H1 (cell line): ENCODE data around the gene DCLRE1B. TPM values are rescaled to one million over a fixed set of nuclear protein-coding genes. Genes with fewer than 3 reads are reported as not detected.

ENCODE experiments used
- CTCF ChIA-PET: fragments of 300-600 bp; sonication (Branson Sonifier 250); formaldehyde crosslinking; loops from one replicate; lab custom pipeline; 2021; ENCODE audit not compliant: partially characterized antibody; lab: Charles Lee
- POLR2A ChIA-PET: fragments of 300-600 bp; sonication (Branson Sonifier 250); formaldehyde crosslinking; loops from one replicate; lab custom pipeline; 2021; ENCODE audit warnings: inconsistent platforms; ENCODE audit not compliant: partially characterized antibody; lab: Charles Lee
- DNase-seq, 2 experiments: peaks; one replicate each; pipeline versions ENCODE4 v3.0.0 to v3.0.0-alpha.2; 2010 to 2022; ENCODE audit warnings: low spot score in 2 of 2, low read depth in 1 of 2, mixed read lengths in 1 of 2
- FAIRE-seq: peaks from 2 replicates; lab custom pipeline; 2011; peaks lifted over from hg19 to GRCh38; lab: Jason Lieb, UNC
- H2AFZ ChIP-seq: 2 replicates; pipeline ENCODE4 v1.8.1; 2012; ENCODE audit warnings: low read length, inconsistent platforms
- H2AK5ac ChIP-seq: 2 replicates; pipeline ENCODE4 v1.6.1; 2013; ENCODE audit warnings: low read depth, low read length
- H2BK120ac ChIP-seq: replicated peaks from 2 replicates; pipeline ENCODE3; 2013; ENCODE audit warnings: low read depth, low read length, inconsistent platforms
- H2BK12ac ChIP-seq: 2 replicates; pipeline ENCODE4 v1.6.1; 2013; ENCODE audit warnings: low read depth, low read length
- H2BK15ac ChIP-seq: 2 replicates; pipeline ENCODE4 v1.6.1; 2013; ENCODE audit warnings: low read length
- H2BK20ac ChIP-seq: 2 replicates; pipeline ENCODE4 v1.6.1; 2013; ENCODE audit warnings: low read length
- H2BK5ac ChIP-seq: 2 replicates; pipeline ENCODE4 v1.6.1; 2013; ENCODE audit warnings: low read depth, low read length
- H3K14ac ChIP-seq: 2 replicates; pipeline ENCODE4 v1.6.1; 2013; ENCODE audit warnings: inconsistent platforms; ENCODE audit not compliant: insufficient read length
- H3K18ac ChIP-seq: 2 replicates; pipeline ENCODE4 v1.6.1; 2013; ENCODE audit warnings: low read length; ENCODE audit errors: extremely low read depth
- H3K23ac ChIP-seq: 2 replicates; pipeline ENCODE4 v1.6.1; 2013; ENCODE audit warnings: inconsistent platforms; ENCODE audit not compliant: insufficient read length
- H3K23me2 ChIP-seq: 2 replicates; pipeline ENCODE4 v1.6.1; 2013; ENCODE audit warnings: low read depth, low read length
- H3K27ac ChIP-seq: 2 replicates; pipeline ENCODE4 v1.6.1; 2011; ENCODE audit warnings: low read depth, low read length, inconsistent platforms
- H3K27me3 ChIP-seq, 4 experiments: replicated peaks in 1 of 4; 1 replicate in 1 of 4; 2 replicates in 3 of 4; pipeline versions ENCODE4 v1.6.1 to v1.8.1; 2011 to 2013; ENCODE audit warnings: low read length in 3 of 4, mild to moderate bottlenecking in 3 of 4, inconsistent platforms in 2 of 4, mixed read lengths in 2 of 4, moderate library complexity in 1 of 4; ENCODE audit not compliant: control insufficient read depth in 3 of 4, insufficient read depth in 3 of 4; ENCODE audit errors: extremely low read depth in 1 of 4
- H3K36me3 ChIP-seq, 4 experiments: 2 replicates each; pipeline versions ENCODE4 v1.6.1 to v1.8.1; 2011 to 2013; ENCODE audit warnings: mild to moderate bottlenecking in 4 of 4, low read length in 3 of 4, moderate library complexity in 2 of 4, control low read depth in 1 of 4, inconsistent platforms in 1 of 4; ENCODE audit not compliant: insufficient read depth in 4 of 4, control insufficient read depth in 2 of 4
- H3K4ac ChIP-seq: replicated peaks from 2 replicates; pipeline ENCODE3; 2013; ENCODE audit warnings: low read length, low read depth, mixed read lengths, inconsistent platforms; ENCODE audit not compliant: insufficient read length
- H3K4me1 ChIP-seq, 4 experiments: replicated peaks in 1 of 4; 1 replicate in 1 of 4; 2 replicates in 3 of 4; pipeline versions ENCODE4 v1.6.1 to v1.8.1; 2011 to 2013; ENCODE audit warnings: low read length in 3 of 4, inconsistent platforms in 2 of 4, mixed read lengths in 1 of 4; ENCODE audit not compliant: insufficient read depth in 4 of 4, control insufficient read depth in 3 of 4
- H3K4me2 ChIP-seq, 2 experiments: 2 replicates each; pipeline versions ENCODE4 v1.6.1 to v1.8.1; 2011 to 2013; ENCODE audit warnings: low read depth in 2 of 2, low read length in 2 of 2, control low read depth in 1 of 2, inconsistent platforms in 1 of 2, mild to moderate bottlenecking in 1 of 2; ENCODE audit not compliant: insufficient read depth in 1 of 2
- H3K4me3 ChIP-seq, 4 experiments: fragments of 200-600, 300-600 bp in 1 of 4; sonication (generic), shearing (Covaris generic), sonication (Bioruptor Twin) in 1 of 4; 2 replicates each; pipeline versions ENCODE4 v1.5.1 to v1.8.1; 2011 to 2016; ENCODE audit warnings: low read length in 4 of 4, low read depth in 3 of 4, control low read depth in 2 of 4, inconsistent platforms in 2 of 4, mild to moderate bottlenecking in 2 of 4, mixed read lengths in 1 of 4, moderate library complexity in 1 of 4; ENCODE audit not compliant: insufficient read depth in 2 of 4; ENCODE audit errors: extremely low read depth in 1 of 4
- H3K56ac ChIP-seq: replicated peaks from 2 replicates; pipeline ENCODE3; 2013; ENCODE audit warnings: low read depth, mild to moderate bottlenecking, mixed read lengths, low read length, inconsistent platforms; ENCODE audit not compliant: insufficient read length
- H3K79me1 ChIP-seq: 2 replicates; pipeline ENCODE4 v1.6.1; 2013; ENCODE audit warnings: low read depth, low read length, control low read depth
- H3K79me2 ChIP-seq, 2 experiments: 2 replicates each; pipeline versions ENCODE4 v1.6.1 to v1.8.1; 2012 to 2013; ENCODE audit warnings: low read length in 2 of 2, mild to moderate bottlenecking in 2 of 2, inconsistent platforms in 1 of 2; ENCODE audit not compliant: insufficient read depth in 2 of 2, control insufficient read depth in 1 of 2
- H3K9ac ChIP-seq, 4 experiments: replicated peaks in 1 of 4; 1 replicate in 1 of 4; 2 replicates in 3 of 4; pipeline versions ENCODE4 v1.6.1 to v1.8.1; 2011 to 2013; ENCODE audit warnings: low read depth in 3 of 4, low read length in 3 of 4, control low read depth in 2 of 4, mild to moderate bottlenecking in 2 of 4, moderate library complexity in 2 of 4, inconsistent platforms in 1 of 4; ENCODE audit errors: extremely low read depth in 1 of 4
- H3K9me3 ChIP-seq, 2 experiments: 2 replicates each; pipeline versions ENCODE4 v1.6.1 to v1.8.1; 2012 to 2013; ENCODE audit warnings: mild to moderate bottlenecking in 2 of 2, moderate library complexity in 2 of 2, control low read depth in 1 of 2, inconsistent platforms in 1 of 2, low read depth in 1 of 2, low read length in 1 of 2, mixed read lengths in 1 of 2; ENCODE audit not compliant: insufficient read depth in 2 of 2
- H4K20me1 ChIP-seq, 2 experiments: replicated peaks in 1 of 2; 2 replicates each; pipeline versions ENCODE3 to v1.8.1; 2011 to 2013; ENCODE audit warnings: inconsistent platforms in 2 of 2, low read length in 2 of 2, mild to moderate bottlenecking in 1 of 2; ENCODE audit not compliant: insufficient read depth in 2 of 2, control insufficient read depth in 1 of 2
- H4K5ac ChIP-seq: 2 replicates; pipeline ENCODE4 v1.6.1; 2013; ENCODE audit warnings: low read length, low read depth, mixed read lengths, inconsistent platforms; ENCODE audit not compliant: insufficient read length
- H4K8ac ChIP-seq: 2 replicates; pipeline ENCODE4 v1.8.0; 2013; ENCODE audit warnings: mild to moderate bottlenecking, moderate library complexity, low read length, inconsistent platforms; ENCODE audit not compliant: insufficient read depth; ENCODE audit errors: extremely low read depth
- H4K91ac ChIP-seq: replicated peaks from 2 replicates; pipeline ENCODE3; 2013; ENCODE audit warnings: low read length, mixed read lengths, inconsistent platforms; ENCODE audit not compliant: insufficient read length
- ATF3 ChIP-seq: IDR thresholded peaks from 2 replicates; pipeline ENCODE4 v1.6.1; 2011; ENCODE audit warnings: low read depth, mild to moderate bottlenecking, low read length; ENCODE audit not compliant: insufficient read depth
- BCL11A ChIP-seq, 2 experiments: IDR thresholded peaks; one replicate each; pipeline ENCODE4 v1.6.1; 2011; ENCODE audit warnings: low read depth in 2 of 2, low read length in 2 of 2, mild to moderate bottlenecking in 2 of 2
- CBX8 ChIP-seq: fragments of 300-800, 300-1000 bp; sonication (generic); IDR thresholded peaks from 2 replicates; pipeline ENCODE4 v1.7.1; 2016; ENCODE audit warnings: low read depth, low read length, borderline replicate concordance
- CREB1 ChIP-seq: IDR thresholded peaks from 2 replicates; pipeline ENCODE4 v1.6.1; 2012; ENCODE audit warnings: inconsistent platforms
- KDM1A ChIP-seq: fragments of 200-600, 300-600 bp; sonication (generic); IDR thresholded peaks from 2 replicates; pipeline ENCODE4 v1.7.1; 2016; ENCODE audit warnings: mild to moderate bottlenecking, low read length, borderline replicate concordance
- NANOG ChIP-seq: IDR thresholded peaks from 2 replicates; pipeline ENCODE4 v1.6.1; 2011; ENCODE audit warnings: low read length, low read depth, mild to moderate bottlenecking, inconsistent platforms; ENCODE audit not compliant: insufficient read depth, poor library complexity, severe bottlenecking
- PHF8 ChIP-seq: fragments of 200-600 bp; sonication (generic); conservative IDR thresholded peaks from 2 replicates; pipeline ENCODE4 v1.7.1; 2012; ENCODE audit warnings: low read depth, mild to moderate bottlenecking, inconsistent platforms, low read length, moderate library complexity
- POU5F1 ChIP-seq: IDR thresholded peaks from 2 replicates; pipeline ENCODE4 v1.6.1; 2011; ENCODE audit warnings: low read depth, mild to moderate bottlenecking, low read length, moderate library complexity
- RBBP5 ChIP-seq: IDR thresholded peaks from 2 replicates; pipeline ENCODE4 v1.7.1; 2012; ENCODE audit warnings: low read depth, mild to moderate bottlenecking, inconsistent platforms, low read length, moderate library complexity, borderline replicate concordance
- SAP30 ChIP-seq: fragments of 300-600 bp; sonication (generic); IDR thresholded peaks from 2 replicates; pipeline ENCODE4 v1.7.1; 2012; ENCODE audit warnings: low read length, moderate library complexity, mild to moderate bottlenecking, inconsistent platforms; ENCODE audit not compliant: insufficient read depth, insufficient replicate concordance
- SIRT6 ChIP-seq: IDR thresholded peaks from one replicate; pipeline ENCODE4 v1.7.1; 2012; ENCODE audit warnings: low read length, inconsistent platforms
- TEAD4 ChIP-seq: IDR thresholded peaks from 2 replicates; pipeline ENCODE4 v1.6.1; 2012; ENCODE audit warnings: low read depth, low read length, inconsistent platforms, mixed read lengths
- YY1 ChIP-seq: IDR thresholded peaks from 2 replicates; pipeline ENCODE4 v1.6.1; 2011; ENCODE audit warnings: low read depth, mild to moderate bottlenecking, low read length
- WGBS, 2 experiments: shearing (Covaris generic) in 1 of 2; methylation state at CpG; one replicate each; pipeline versions ENCODE4 v1.1.6 to v1.1.7; 2013 to 2015; ENCODE audit warnings: low lambda C conversion rate in 2 of 2, mixed read lengths in 2 of 2, inconsistent platforms in 1 of 2, low coverage in 1 of 2, missing lambda C conversion rate in 1 of 2; ENCODE audit not compliant: insufficient replicate concordance in 2 of 2, insufficient coverage in 1 of 2, insufficient read length in 1 of 2; ENCODE audit errors: extremely low coverage in 1 of 2, missing lambda C conversion rate in 1 of 2; 5-methylcytosine and 5-hydroxymethylcytosine counted together
- polyA plus RNA-seq, 7 experiments: library from polyadenylated mRNA; depleted of rRNA in 3 of 7; stranded (reverse) in 5 of 7; unstranded in 2 of 7; fragments of >200 nt in 5 of 7; fragments of 200-250 nt in 2 of 7; gene quantifications; 1 replicate in 5 of 7; 2 replicates in 1 of 7; 4 replicates in 1 of 7; pipeline versions ENCODE4 v1.2.1 to v1.2.3, GENCODE V29; 2011 to 2013; ENCODE audit warnings: missing spikeins in 2 of 7, mixed read lengths in 2 of 7
- total RNA-seq: library from RNA; stranded (reverse); fragmentation: NEBNext Ultra II Directional; extraction: Animal tissue kit (Norgen Biotek cat#: 25700); gene quantifications from 2 replicates; pipeline ENCODE4 v1.2.1, GENCODE V29; 2021

Gene DCLRE1B
- total and polyA plus RNA-seq, 2 of the 8 experiments (the other 6 are each of a cell fraction or from before 2014, with no cell fraction given) = 5.5 to 11.0 TPM

- Histone ChIP-seq H3K79me1 (no peaks in the 10 kb centered on the region), H3K56ac (no peak overlapping the region), H3K4me1 (no peaks in the 10 kb centered on the region), H3K27ac (no peak overlapping the region), H3K27me3 (no peaks in the 10 kb centered on the region), H3K9ac (no peak overlapping the region; a peak in 1 of 7 replicates), H2BK20ac (no peak overlapping the region), H3K4me2 (no peak overlapping the region), H2AFZ (no peak overlapping the region), H4K5ac (no peak overlapping the region), H4K20me1 (no peaks in the 10 kb centered on the region), H2BK5ac (no peak overlapping the region), H3K4ac (no peak overlapping the region), H3K79me2 (no peaks in the 10 kb centered on the region), H3K36me3 (peaks cover 2 to 20% (median 14%) of the 10 kb centered on the region in 4 experiments; a peak in 5 of 8 replicates), H2BK12ac (no peak overlapping the region), H4K91ac (no peak overlapping the region), H3K14ac (no peak overlapping the region), H3K23ac (no peak overlapping the region), H3K4me3 (no peak overlapping the region), H3K23me2 (no peaks in the 10 kb centered on the region), H2AK5ac (no peak overlapping the region), H2BK120ac (no peak overlapping the region), H2BK15ac (no peak overlapping the region), H3K18ac (no peak overlapping the region), H4K8ac (no peak overlapping the region), H3K9me3 (no peaks in the 10 kb centered on the region)
- CTCF ChIA-PET = interaction anchor here (0.6 to 0.8 kb wide), 2 partner anchors 78 to 388 kb away, joined by 3 read pairs; no protein-coding TSS in a partner anchor
- WGBS, 2 experiments = 76% methylated on average over 3 of the region's 3 CpGs; no CpG with 5 or more reads in 1 of the 2 experiments
- FAIRE-seq (no peak), DNase-seq (no peak)
- POLR2A ChIA-PET = interaction anchor here (1.1 kb wide), 1 partner anchor 13 kb away, joined by 3 read pairs; no protein-coding TSS in a partner anchor
- TF ChIP-seq RBBP5 (no peak), NANOG (no peak), PHF8 (no peak), TEAD4 (no peak), YY1 (no peak), BCL11A (IDR thresholded peaks at IDR 0.05; ENCODE audit: low read depth in 2 of 2, low read length in 2 of 2) (no peak), POU5F1 (no peak), SAP30 (no peak), ATF3 (no peak), CREB1 (no peak), SIRT6 (no peak), CBX8 (no peak), KDM1A (no peak)
Observed at GRCh38 chr1:113913312-113913668, 8.2 kb downstream of the DCLRE1B start.
